Mesothelial cell of epicardium (in vitro differentiated cells): ENCODE data around the gene ZNF180. TPM values are rescaled to one million over a fixed set of nuclear protein-coding genes. Genes with fewer than 3 reads are reported as not detected.
"Not testable (repeated sequence)": the region's sequence is repeated elsewhere in the genome, so short reads cannot be mapped to it uniquely, and the experiment has no call there.

Experiments used
- DNase-seq, 2 experiments: peaks; one replicate each; pipeline ENCODE4 v3.0.0; 2021; ENCODE audit warnings: low spot score in 2 of 2; ENCODE audit not compliant: unreplicated experiment in 2 of 2
- H3K27ac Mint-ChIP-seq: 2 replicates; pipeline ENCODE4 v1.8.0; 2021; ENCODE audit warnings: mixed read lengths
- H3K27me3 Mint-ChIP-seq: 2 replicates; pipeline ENCODE4 v1.8.0; 2021; ENCODE audit warnings: low read depth, mixed read lengths
- H3K36me3 Mint-ChIP-seq: 2 replicates; pipeline ENCODE4 v1.8.0; 2021; ENCODE audit warnings: mixed read lengths
- H3K4me1 Mint-ChIP-seq: 2 replicates; pipeline ENCODE4 v1.8.0; 2021; ENCODE audit warnings: mixed read lengths
- H3K4me3 Mint-ChIP-seq: 2 replicates; pipeline ENCODE4 v1.8.0; 2021; ENCODE audit warnings: mild to moderate bottlenecking, moderate library complexity, mixed read lengths
- H3K9me3 Mint-ChIP-seq: 2 replicates; pipeline ENCODE4 v1.8.0; 2021; ENCODE audit warnings: mixed read lengths
- CTCF ChIP-seq: fragments of 200-600 bp; sonication (generic); IDR thresholded peaks from one replicate; pipeline ENCODE4 v1.5.0; 2021; ENCODE audit warnings: antibody characterized with exemption; ENCODE audit not compliant: unreplicated experiment
- total RNA-seq: library from RNA; stranded (reverse); gene quantifications from 3 replicates; pipeline ENCODE4 v1.2.1, GENCODE V29; 2021

ZNF180 gene
- total RNA-seq, 1 donor from 2014 or later: 13.1 TPM

- peaks cover 18% of the 10 kb centered on the region for H3K9me3 Mint-ChIP-seq
- H3K27ac Mint-ChIP-seq: no peak overlapping the region
- H3K4me3 Mint-ChIP-seq: no peak overlapping the region
- peaks cover 11% of the 10 kb centered on the region for H3K27me3 Mint-ChIP-seq
- H3K36me3 Mint-ChIP-seq: no peaks in the 10 kb centered on the region
- H3K4me1 Mint-ChIP-seq: no peaks in the 10 kb centered on the region
- no peak for DNase-seq
- no peak for TF ChIP-seq CTCF
Measured at GRCh38 chr19:44540736-44541135, 40.4 kb upstream of the ZNF180 start.

GRCh38 chr19:44539991-44540390 lies 39.7 kb upstream of the ZNF180 start:
- peaks cover 15% of the 10 kb centered on the region for H3K27me3 Mint-ChIP-seq

GRCh38 chr19:44539236-44539826 lies 39.0 kb upstream of the ZNF180 start:
- H3K27ac Mint-ChIP-seq: no peak overlapping the region
- peaks cover 15% of the 10 kb centered on the region for H3K27me3 Mint-ChIP-seq
- H3K4me1 Mint-ChIP-seq: no peaks in the 10 kb centered on the region

More at GRCh38 chr19:44539991-44540390, 39.7 kb upstream of the ZNF180 start:
- Mint-ChIP-seq H3K9me3 (peaks cover 25% of the 10 kb centered on the region), H3K4me1 (no peaks in the 10 kb centered on the region), H3K27ac (no peak overlapping the region), H3K4me3 (no peak overlapping the region), H3K36me3 (no peaks in the 10 kb centered on the region)
- DNase-seq: no peak
- TF ChIP-seq CTCF: no peak

GRCh38 chr19:44535361-44535760 lies 35.0 kb upstream of the ZNF180 start:
- H3K4me1 Mint-ChIP-seq, DNase-seq, H3K27ac Mint-ChIP-seq, H3K4me3 Mint-ChIP-seq, H3K36me3 Mint-ChIP-seq: not testable (repeated sequence)
- Mint-ChIP-seq H3K27me3 (peaks cover 14% of the 10 kb centered on the region), H3K9me3 (peaks cover 25% of the 10 kb centered on the region)

More at GRCh38 chr19:44539236-44539826, 39.0 kb upstream of the ZNF180 start:
- DNase-seq: no peak
- no peak for TF ChIP-seq CTCF
- no peaks in the 10 kb centered on the region for H3K36me3 Mint-ChIP-seq
- peaks cover 25% of the 10 kb centered on the region for H3K9me3 Mint-ChIP-seq
- H3K4me3 Mint-ChIP-seq: no peak overlapping the region

- Mint-ChIP-seq H3K36me3 (no peaks in the 10 kb centered on the region), H3K27ac (no peak overlapping the region), H3K4me1 (no peaks in the 10 kb centered on the region), H3K4me3 (no peak overlapping the region), H3K27me3 (peaks cover 20% of the 10 kb centered on the region), H3K9me3 (peaks cover 30% of the 10 kb centered on the region)
- no peak for TF ChIP-seq CTCF
- DNase-seq: no peak
Measured at GRCh38 chr19:44532819-44533218, 32.5 kb upstream of the ZNF180 start.

GRCh38 chr19:44530777-44531176 lies 30.5 kb upstream of the ZNF180 start:
- Mint-ChIP-seq H3K4me1 (no peaks in the 10 kb centered on the region), H3K9me3 (peaks cover 16% of the 10 kb centered on the region), H3K27me3 (peaks cover 21% of the 10 kb centered on the region)

More at GRCh38 chr19:44530777-44531176, 30.5 kb upstream of the ZNF180 start:
- Mint-ChIP-seq H3K4me3 (no peak overlapping the region), H3K36me3 (no peaks in the 10 kb centered on the region), H3K27ac (no peak overlapping the region)
- TF ChIP-seq CTCF: no peak
- no peak for DNase-seq
